ENCODE measurements around the gene ATP10D.
"Not testable (repeated sequence)": the region's sequence is repeated elsewhere in the genome, so short reads cannot be mapped to it uniquely, and the experiment has no call there.

ATP10D gene

GRCh38 chr4:47485047-47485692, at the start of gene ATP10D:
Gene ATP10D, plus strand, starts transcription at chr4:47485275. Its CDS starts 27,266 bp downstream, at chr4:47512541.
- DNase-seq: peak; percentile 82 to 87

DNA sequence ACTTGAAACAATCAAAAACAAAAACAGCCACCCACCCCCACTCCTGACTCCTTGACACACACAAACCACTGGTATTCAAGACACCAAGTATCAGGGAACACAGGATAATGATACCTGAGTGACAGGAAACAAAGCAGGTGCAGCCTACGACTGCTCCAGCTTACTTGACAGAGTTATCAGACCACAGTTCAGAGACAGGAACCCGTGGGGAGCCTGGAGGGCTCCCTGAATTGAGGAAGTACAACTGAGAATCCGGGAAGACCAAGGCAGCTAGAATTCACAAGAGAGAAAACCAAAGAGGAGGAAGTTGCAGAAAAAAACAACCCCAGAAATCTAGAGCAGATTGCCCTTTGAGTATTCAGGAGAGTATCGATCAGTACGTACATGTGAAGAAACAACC, 42.1 kb upstream of the ATP10D start:
- DNase-seq: no peak

DNA sequence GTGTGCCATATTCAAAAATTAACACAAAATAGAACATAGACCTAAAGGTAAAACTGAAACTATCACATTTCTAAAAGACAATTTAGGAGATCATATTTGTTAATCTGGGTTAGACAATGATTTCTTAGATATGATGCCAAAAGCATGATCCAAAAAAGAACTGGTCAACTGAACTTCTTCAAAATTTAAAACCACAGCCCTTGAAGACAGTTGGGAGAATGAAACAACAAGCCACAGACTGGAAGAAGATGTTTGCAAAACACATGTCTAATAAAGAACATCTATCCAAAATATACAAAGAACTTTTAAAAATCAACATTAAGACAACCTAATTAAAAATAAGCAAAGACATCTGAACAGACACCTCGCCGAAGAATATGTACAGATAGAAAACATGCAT, 41.0 kb upstream of the ATP10D start:
- DNase-seq: no peak

- no peak for DNase-seq
These were observed 33.4 kb upstream of the ATP10D start for GRCh38 chr4:47451657-47452056.

DNA sequence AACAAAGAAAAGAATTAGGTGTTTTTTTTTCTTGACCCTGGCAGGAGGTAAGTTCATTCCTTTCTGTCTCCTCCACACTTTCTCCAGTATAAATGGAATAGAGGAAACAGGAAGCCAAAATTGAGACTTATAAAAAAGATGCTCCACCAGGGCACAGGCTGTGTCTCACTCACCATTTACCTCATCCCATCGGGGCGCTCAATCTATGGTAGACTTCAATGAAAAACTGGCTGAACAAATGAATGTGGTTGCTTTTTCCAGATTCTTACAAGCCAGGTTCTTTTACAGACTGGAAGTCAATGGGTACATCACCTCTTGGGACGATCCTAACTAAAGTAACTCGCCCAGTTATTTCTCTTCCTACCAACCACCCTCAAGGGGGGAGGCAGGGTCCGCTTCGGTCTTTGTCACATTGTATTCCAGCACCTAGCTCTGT, 22.3 kb upstream of the ATP10D start:
- DNase-seq: no peak

DNA sequence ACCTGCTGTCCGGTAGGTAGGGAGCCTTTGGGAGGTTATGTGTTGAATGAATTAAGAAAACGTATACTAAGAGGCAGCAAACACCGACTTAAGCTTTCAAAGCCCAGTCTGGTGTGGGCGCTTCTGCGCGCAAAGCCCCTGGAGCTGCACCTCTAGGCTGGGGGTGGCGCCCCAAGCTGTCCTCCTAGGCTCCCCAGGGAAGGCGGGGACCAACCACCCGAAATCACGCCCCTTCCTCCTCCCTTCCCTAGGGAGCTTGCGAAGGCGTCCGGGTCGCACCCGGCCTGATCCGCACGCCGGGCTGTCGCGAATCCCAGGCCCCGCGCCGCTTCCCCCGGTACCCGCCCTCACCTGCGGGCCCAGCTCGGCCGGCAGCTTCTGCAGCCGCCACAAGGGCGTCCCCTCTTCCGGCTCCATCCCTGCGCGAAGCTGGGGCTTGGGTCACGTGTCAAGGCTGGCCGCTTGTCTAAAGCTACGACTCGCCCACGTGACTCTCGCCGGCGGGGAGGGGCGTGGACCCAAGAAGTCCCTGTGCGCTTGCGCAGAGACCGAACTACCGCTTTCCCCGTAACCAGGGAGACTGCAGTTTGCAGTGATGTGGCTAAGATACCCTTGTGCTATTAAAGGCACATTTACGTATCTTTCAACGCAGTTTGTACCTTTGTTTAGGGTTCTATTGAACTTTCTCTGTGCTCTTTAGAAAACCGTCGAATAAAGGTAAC, 21.7 kb upstream of the ATP10D start, which contains the start of gene COMMD8:
TSS of gene COMMD8 (minus strand) at position 468 of the 722 bp plus-strand sequence. CDS start at position 417, 51 bp downstream.
- peak; percentile 96 to 98 for DNase-seq

- DNase-seq: no peak
These were observed 20.1 kb upstream of the ATP10D start for GRCh38 chr4:47465004-47465403.

- DNase-seq: no peak
These were observed 18.9 kb upstream of the ATP10D start for GRCh38 chr4:47466056-47466785.

GRCh38 chr4:47468706-47469365, 16.2 kb upstream of the ATP10D start:
- no peak for DNase-seq

DNA sequence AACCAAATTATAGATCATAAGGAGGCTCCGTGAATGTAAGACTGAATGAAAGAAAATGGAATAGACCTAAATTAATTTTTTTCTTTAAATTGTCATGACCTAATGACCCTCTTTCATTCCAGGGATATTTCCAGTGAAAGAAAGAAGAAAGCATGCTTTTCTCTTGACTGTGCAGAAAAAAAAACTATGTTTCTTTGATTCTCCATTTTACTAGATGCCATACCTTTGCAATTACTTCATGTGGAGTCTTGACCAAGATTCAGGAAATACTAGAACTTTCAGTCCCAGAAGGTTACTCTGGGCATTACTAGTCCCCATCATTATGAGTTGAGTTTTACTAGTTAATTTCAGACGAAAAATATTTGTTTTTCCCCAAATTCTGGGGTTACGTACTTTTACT, 15.1 kb upstream of the ATP10D start:
- DNase-seq: no peak

DNA sequence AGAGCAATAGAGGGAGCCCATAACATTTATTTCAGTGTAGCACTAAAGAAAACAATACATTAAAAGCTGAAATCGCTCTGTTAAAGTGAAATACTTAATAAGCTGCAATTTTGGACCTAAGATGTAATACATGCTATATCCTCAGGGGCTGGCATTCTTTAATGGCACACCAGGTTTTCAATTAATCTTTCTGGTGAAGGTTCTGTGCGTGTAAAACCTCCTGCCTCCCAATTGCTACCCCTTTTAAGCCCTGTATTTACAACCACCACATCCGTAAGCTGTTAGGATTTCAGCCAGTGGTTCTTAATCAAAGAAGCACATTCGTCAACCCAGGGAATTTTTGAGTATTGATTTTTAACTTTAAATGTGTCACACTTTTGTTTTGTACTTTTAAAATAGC, 14.0 kb upstream of the ATP10D start:
- no peak for DNase-seq

DNA sequence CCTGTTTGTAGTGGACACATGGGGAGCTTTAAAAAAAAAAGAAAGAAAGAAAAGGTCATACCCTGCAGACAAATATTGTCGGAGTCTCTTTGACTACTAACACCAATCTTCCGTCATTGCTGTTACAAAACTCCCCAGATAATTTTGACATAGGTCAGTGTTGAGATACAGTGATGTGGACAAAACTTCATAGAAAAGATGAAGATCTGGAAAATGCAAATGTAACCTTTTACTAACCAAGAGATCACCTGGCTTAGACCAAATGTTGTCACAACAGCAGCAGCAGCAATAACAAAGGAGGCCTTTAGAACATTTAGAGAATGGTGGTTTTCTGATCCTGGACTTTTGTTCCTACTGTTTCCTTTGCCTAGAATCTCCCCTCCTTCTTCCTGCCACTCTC, 13.5 kb upstream of the ATP10D start:
- DNase-seq: no peak

DNA sequence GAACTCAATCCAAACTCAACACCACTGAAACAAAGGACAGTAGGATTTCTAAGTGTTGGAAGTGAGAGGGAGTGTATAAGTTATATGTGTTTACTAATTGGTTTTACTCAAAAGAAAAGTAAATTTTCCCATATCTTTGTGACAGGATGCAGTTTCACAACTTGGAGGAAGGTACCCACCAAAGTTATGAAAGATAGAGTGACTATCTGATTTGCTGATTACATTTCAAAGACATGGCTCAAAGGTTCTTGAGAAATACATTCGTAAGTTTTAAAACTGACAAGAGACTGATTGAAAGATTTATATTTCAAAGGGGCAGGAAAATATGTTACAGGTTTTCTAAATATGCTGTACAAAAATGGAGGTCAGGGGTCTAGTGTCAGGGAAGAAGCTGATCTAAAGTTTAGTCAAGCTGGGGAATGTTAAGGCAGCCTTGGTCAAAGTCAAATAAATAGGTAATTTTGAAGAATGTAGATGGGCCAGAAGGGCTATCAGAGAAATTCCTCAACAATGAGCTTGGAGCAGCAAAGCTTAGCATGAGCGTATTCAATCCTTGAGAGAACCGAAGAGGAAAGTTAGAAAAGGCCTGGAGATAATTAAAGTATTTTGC, 11.8 kb upstream of the ATP10D start:
- DNase-seq: no peak

DNA sequence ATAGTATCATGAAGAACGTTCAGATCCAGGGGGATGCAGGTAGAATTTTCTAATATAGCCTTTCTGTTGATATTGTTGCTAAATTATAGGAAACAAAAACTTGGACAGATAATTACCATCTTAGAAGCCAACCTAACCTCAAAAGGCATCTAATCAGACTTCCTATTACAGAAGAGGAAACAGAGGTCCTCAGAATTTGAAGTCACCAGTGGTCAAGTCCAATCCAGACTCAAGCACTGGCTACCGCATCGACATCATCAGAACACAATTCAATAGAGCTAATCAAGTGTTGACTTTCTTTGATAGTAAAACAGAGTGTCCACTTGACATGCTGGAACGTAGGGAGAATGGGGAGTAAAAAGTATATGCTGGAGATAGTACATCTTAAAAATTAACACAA, 10.3 kb upstream of the ATP10D start:
- DNase-seq: no peak

GRCh38 chr4:47475411-47475810, 9.7 kb upstream of the ATP10D start:
- DNase-seq: no peak

DNA sequence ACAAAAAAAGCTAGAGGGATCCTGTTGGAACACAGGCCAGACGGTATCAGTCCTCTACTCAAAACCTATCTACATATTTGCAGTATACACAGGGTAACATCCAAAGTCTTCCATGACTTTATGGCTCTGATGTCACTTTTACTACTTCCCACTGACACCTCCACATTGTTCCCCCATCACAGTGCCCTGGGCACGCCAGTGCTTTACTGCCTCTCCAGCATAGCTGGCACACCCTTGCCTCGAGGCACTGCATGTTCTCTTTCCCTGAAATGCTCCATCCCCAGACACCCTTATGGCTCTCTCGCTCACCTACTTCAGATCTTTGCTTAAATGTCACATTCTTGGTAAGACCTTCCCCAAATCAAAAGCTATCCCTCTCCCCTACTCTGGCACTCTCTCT, 6.3 kb upstream of the ATP10D start:
- no peak for DNase-seq

DNA sequence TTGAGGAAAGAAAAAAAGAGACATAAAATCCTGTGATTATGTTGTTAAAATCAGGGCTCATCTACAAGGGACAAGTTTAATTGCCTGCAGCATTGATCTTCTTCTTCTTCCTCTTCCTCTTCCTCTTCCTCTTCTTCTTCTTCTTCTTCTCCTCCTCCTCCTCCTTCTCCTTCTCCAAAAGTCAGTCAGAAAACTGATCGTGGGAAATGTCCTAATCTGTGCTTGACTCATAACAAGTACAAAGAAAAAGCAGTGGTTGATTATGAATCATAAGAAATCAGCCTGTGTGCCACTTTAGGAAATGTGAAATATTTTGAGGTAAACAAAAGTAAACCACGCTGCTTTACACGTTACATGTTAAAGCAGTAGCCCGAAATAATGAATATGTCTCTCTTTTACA, 2.7 kb upstream of the ATP10D start:
- no peak for DNase-seq

DNA sequence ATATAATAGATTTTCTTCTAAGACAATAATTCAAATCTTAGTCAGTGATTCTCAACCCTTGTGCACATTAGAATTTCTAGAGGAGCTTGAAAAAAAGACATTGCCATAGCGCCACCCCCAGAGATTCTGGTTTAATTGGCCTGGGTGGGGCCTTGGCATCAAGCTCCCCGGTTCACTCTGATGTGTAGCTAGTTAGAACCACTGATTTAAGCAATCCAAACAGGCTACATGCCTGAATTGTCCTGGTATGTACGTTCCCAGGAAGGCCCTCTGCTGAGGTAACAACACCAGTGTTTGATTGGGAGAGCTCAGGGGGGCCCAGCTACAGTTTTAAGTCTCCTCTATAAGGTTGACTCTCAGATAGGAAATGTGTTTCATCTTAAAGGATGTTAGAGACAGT, 1.3 kb upstream of the ATP10D start:
- no peak for DNase-seq

- DNase-seq: no peak
These were observed 907 bp upstream of the ATP10D start for GRCh38 chr4:47484168-47484567.

- no peak for DNase-seq
These were observed 693 bp downstream of the ATP10D start for GRCh38 chr4:47485768-47486167.

DNA sequence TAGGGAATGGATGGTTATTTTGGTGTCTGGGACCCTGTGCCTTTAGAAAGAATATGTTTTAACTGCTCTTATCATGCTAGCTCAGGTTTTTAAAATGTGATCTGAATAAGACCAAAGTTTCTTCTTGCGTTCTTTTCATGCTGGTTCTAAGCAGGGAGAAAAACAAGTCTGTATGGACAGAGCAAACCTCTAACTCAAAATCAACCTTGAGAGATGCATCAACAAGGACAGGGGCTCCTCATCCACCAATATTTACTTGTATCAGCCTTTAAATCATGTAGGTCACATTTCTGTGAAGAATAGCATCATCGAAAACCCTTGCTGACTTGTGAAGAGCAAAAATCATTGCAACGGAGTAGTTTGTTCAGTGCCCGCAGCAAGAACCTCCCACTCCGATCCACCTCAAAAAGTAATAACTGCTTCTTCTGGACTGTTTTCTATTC, 1.2 kb downstream of the ATP10D start:
- DNase-seq: no peak

GRCh38 chr4:47486727-47487126, 1.7 kb downstream of the ATP10D start:
- not testable (repeated sequence) for DNase-seq

DNA sequence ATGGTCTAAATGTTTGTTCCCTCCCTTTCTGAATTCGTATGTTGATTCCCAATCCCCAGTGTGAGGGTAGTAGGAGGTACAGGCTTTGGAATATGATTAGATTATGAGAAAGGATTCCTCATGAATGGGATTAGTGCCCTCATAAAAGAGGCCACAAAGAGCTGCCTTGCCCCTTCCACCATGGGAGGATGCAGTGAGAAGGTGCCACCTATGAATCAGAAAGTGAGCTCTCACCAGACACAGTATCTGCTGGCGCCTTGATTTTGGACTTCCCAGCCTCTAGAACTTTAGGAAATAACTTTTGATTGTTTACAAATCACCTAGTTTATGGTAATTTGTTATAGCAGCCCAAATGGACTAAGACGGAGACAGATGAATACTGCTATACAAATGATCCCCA, 3.6 kb downstream of the ATP10D start:
- no peak for DNase-seq
